Activated naive CD8-positive, alpha-beta T cell treated with anti-CD3 and anti-CD28 coated beads, Interleukin-2, amount 50 U/mL, for 24 hours (primary cell): ENCODE results near the gene SLC15A5.

Experiments used
- ATAC-seq: fragments of 150-1000 bp; cut with Tn5 transposase; one replicate; pipeline ENCODE4 v1.10.0; 2021
- DNase-seq: peaks from one replicate; pipeline ENCODE4 v3.0.0; 2021
- H3K27ac Mint-ChIP-seq: one replicate; pipeline ENCODE4 v1.8.0; 2021; ENCODE audit warnings: mild to moderate bottlenecking, mixed read lengths
- H3K27me3 Mint-ChIP-seq: one replicate; pipeline ENCODE4 v1.8.0; 2021; ENCODE audit warnings: mixed read lengths
- H3K36me3 Mint-ChIP-seq: one replicate; pipeline ENCODE4 v1.8.0; 2021; ENCODE audit warnings: low read depth, mixed read lengths
- H3K4me1 Mint-ChIP-seq: one replicate; pipeline ENCODE4 v1.8.0; 2021; ENCODE audit warnings: mixed read lengths
- H3K4me3 Mint-ChIP-seq: one replicate; pipeline ENCODE4 v1.8.0; 2021; ENCODE audit warnings: mild to moderate bottlenecking, moderate library complexity, mixed read lengths
- H3K9me3 Mint-ChIP-seq: one replicate; pipeline ENCODE4 v1.8.0; 2021; ENCODE audit warnings: mixed read lengths

Gene SLC15A5

GRCh38 chr12:16175840-16176239 is 101.6 kb downstream of the SLC15A5 start:
- no peaks in the 10 kb centered on the region for H3K27me3 Mint-ChIP-seq
- DNase-seq (no peak), ATAC-seq (no peak)
- H3K4me3 Mint-ChIP-seq: no peak overlapping the region
- no peaks in the 10 kb centered on the region for H3K4me1 Mint-ChIP-seq
- H3K9me3 Mint-ChIP-seq: no peaks in the 10 kb centered on the region
- H3K36me3 Mint-ChIP-seq: no peaks in the 10 kb centered on the region
- H3K27ac Mint-ChIP-seq: no peak overlapping the region

GRCh38 chr12:16174282-16174681 is 103.2 kb downstream of the SLC15A5 start:
- Mint-ChIP-seq H3K4me1 (no peaks in the 10 kb centered on the region), H3K27me3 (no peaks in the 10 kb centered on the region), H3K9me3 (no peaks in the 10 kb centered on the region), H3K27ac (no peak overlapping the region), H3K36me3 (no peaks in the 10 kb centered on the region), H3K4me3 (no peak overlapping the region)
- DNase-seq (no peak), ATAC-seq (no peak)

- no peak overlapping the region for H3K27ac Mint-ChIP-seq
- ATAC-seq (no peak), DNase-seq (no peak)
- no peak overlapping the region for H3K4me3 Mint-ChIP-seq
- H3K36me3 Mint-ChIP-seq: no peaks in the 10 kb centered on the region
- H3K4me1 Mint-ChIP-seq: no peaks in the 10 kb centered on the region
- no peaks in the 10 kb centered on the region for H3K27me3 Mint-ChIP-seq
- H3K9me3 Mint-ChIP-seq: peaks cover 4% of the 10 kb centered on the region
Observed at GRCh38 chr12:16171348-16171747, 106.1 kb downstream of the SLC15A5 start.

- Mint-ChIP-seq H3K4me3 (no peak overlapping the region), H3K36me3 (no peaks in the 10 kb centered on the region), H3K27me3 (no peaks in the 10 kb centered on the region), H3K9me3 (peaks cover 4% of the 10 kb centered on the region), H3K4me1 (no peaks in the 10 kb centered on the region), H3K27ac (no peak overlapping the region)
- DNase-seq (no peak), ATAC-seq (no peak)
Observed at GRCh38 chr12:16168078-16168477, 109.4 kb downstream of the SLC15A5 start.

GRCh38 chr12:16166563-16167470 is 110.7 kb downstream of the SLC15A5 start:
- no peak for ATAC-seq
- Mint-ChIP-seq H3K4me3 (no peak overlapping the region), H3K9me3 (peaks cover 4% of the 10 kb centered on the region)

GRCh38 chr12:16165506-16165905 is 112.0 kb downstream of the SLC15A5 start:
- Mint-ChIP-seq H3K9me3 (peaks cover 4% of the 10 kb centered on the region), H3K27me3 (no peaks in the 10 kb centered on the region), H3K36me3 (no peaks in the 10 kb centered on the region), H3K4me3 (no peak overlapping the region), H3K4me1 (no peaks in the 10 kb centered on the region), H3K27ac (no peak overlapping the region)
- DNase-seq (no peak), ATAC-seq (no peak)

More at GRCh38 chr12:16166563-16167470, 110.7 kb downstream of the SLC15A5 start:
- Mint-ChIP-seq H3K27me3 (no peaks in the 10 kb centered on the region), H3K27ac (no peak overlapping the region), H3K4me1 (no peaks in the 10 kb centered on the region), H3K36me3 (no peaks in the 10 kb centered on the region)
- no peak for DNase-seq

GRCh38 chr12:16163901-16164300 is 113.6 kb downstream of the SLC15A5 start:
- Mint-ChIP-seq H3K4me1 (no peaks in the 10 kb centered on the region), H3K27me3 (no peaks in the 10 kb centered on the region)

GRCh38 chr12:16163146-16163545 is 114.3 kb downstream of the SLC15A5 start:
- H3K36me3 Mint-ChIP-seq: no peaks in the 10 kb centered on the region
- H3K4me3 Mint-ChIP-seq: no peak overlapping the region
- H3K27ac Mint-ChIP-seq: no peak overlapping the region
- ATAC-seq (no peak), DNase-seq (no peak)
- no peaks in the 10 kb centered on the region for H3K9me3 Mint-ChIP-seq
- no peaks in the 10 kb centered on the region for H3K27me3 Mint-ChIP-seq
- no peaks in the 10 kb centered on the region for H3K4me1 Mint-ChIP-seq

More at GRCh38 chr12:16163901-16164300, 113.6 kb downstream of the SLC15A5 start:
- DNase-seq: no peak
- H3K27ac Mint-ChIP-seq: no peak overlapping the region
- H3K36me3 Mint-ChIP-seq: no peaks in the 10 kb centered on the region
- peaks cover 4% of the 10 kb centered on the region for H3K9me3 Mint-ChIP-seq
- H3K4me3 Mint-ChIP-seq: no peak overlapping the region
- ATAC-seq: no peak

- H3K36me3 Mint-ChIP-seq: no peaks in the 10 kb centered on the region
- no peak overlapping the region for H3K4me3 Mint-ChIP-seq
- no peaks in the 10 kb centered on the region for H3K4me1 Mint-ChIP-seq
- H3K27ac Mint-ChIP-seq: no peak overlapping the region
- DNase-seq: no peak
- H3K27me3 Mint-ChIP-seq: no peaks in the 10 kb centered on the region
- ATAC-seq: no peak
- H3K9me3 Mint-ChIP-seq: no peaks in the 10 kb centered on the region
Observed at GRCh38 chr12:16159571-16159970, 117.9 kb downstream of the SLC15A5 start.

GRCh38 chr12:16158050-16158449 is 119.4 kb downstream of the SLC15A5 start:
- DNase-seq: no peak
- no peak for ATAC-seq
- Mint-ChIP-seq H3K36me3 (no peaks in the 10 kb centered on the region), H3K4me3 (no peak overlapping the region), H3K27ac (no peak overlapping the region), H3K27me3 (no peaks in the 10 kb centered on the region), H3K9me3 (no peaks in the 10 kb centered on the region), H3K4me1 (no peaks in the 10 kb centered on the region)

- Mint-ChIP-seq H3K27me3 (no peaks in the 10 kb centered on the region), H3K27ac (no peak overlapping the region)
Observed at GRCh38 chr12:16155938-16156337, 121.5 kb downstream of the SLC15A5 start.

GRCh38 chr12:16154990-16155389 is 122.5 kb downstream of the SLC15A5 start:
- Mint-ChIP-seq H3K4me1 (no peaks in the 10 kb centered on the region), H3K4me3 (no peak overlapping the region), H3K9me3 (no peaks in the 10 kb centered on the region), H3K36me3 (no peaks in the 10 kb centered on the region), H3K27me3 (no peaks in the 10 kb centered on the region), H3K27ac (no peak overlapping the region)
- DNase-seq (no peak), ATAC-seq (no peak)

More at GRCh38 chr12:16155938-16156337, 121.5 kb downstream of the SLC15A5 start:
- H3K9me3 Mint-ChIP-seq: no peaks in the 10 kb centered on the region
- H3K4me1 Mint-ChIP-seq: no peaks in the 10 kb centered on the region
- no peak overlapping the region for H3K4me3 Mint-ChIP-seq
- no peak for DNase-seq
- no peak for ATAC-seq
- no peaks in the 10 kb centered on the region for H3K36me3 Mint-ChIP-seq

- no peaks in the 10 kb centered on the region for H3K36me3 Mint-ChIP-seq
- no peak overlapping the region for H3K4me3 Mint-ChIP-seq
- no peaks in the 10 kb centered on the region for H3K9me3 Mint-ChIP-seq
- no peak overlapping the region for H3K27ac Mint-ChIP-seq
- no peaks in the 10 kb centered on the region for H3K27me3 Mint-ChIP-seq
- no peaks in the 10 kb centered on the region for H3K4me1 Mint-ChIP-seq
- ATAC-seq (no peak), DNase-seq (no peak)
Observed at GRCh38 chr12:16152885-16153673, 124.4 kb downstream of the SLC15A5 start.

- no peak overlapping the region for H3K27ac Mint-ChIP-seq
- ATAC-seq: no peak
- no peak for DNase-seq
- H3K4me3 Mint-ChIP-seq: no peak overlapping the region
- H3K27me3 Mint-ChIP-seq: no peaks in the 10 kb centered on the region
- H3K4me1 Mint-ChIP-seq: no peaks in the 10 kb centered on the region
- H3K9me3 Mint-ChIP-seq: no peaks in the 10 kb centered on the region
- H3K36me3 Mint-ChIP-seq: no peaks in the 10 kb centered on the region
Observed at GRCh38 chr12:16150276-16150675, 127.2 kb downstream of the SLC15A5 start.

- ATAC-seq: no peak
- DNase-seq: no peak
Observed at GRCh38 chr12:16148938-16149337, 128.5 kb downstream of the SLC15A5 start.

More at GRCh38 chr12:16148938-16149337, 128.5 kb downstream of the SLC15A5 start:
- Mint-ChIP-seq H3K4me1 (no peaks in the 10 kb centered on the region), H3K36me3 (no peaks in the 10 kb centered on the region), H3K27me3 (no peaks in the 10 kb centered on the region), H3K9me3 (no peaks in the 10 kb centered on the region), H3K4me3 (no peak overlapping the region), H3K27ac (no peak overlapping the region)
